HG02763 (cell line): ENCODE results near the gene ZDHHC8.

Experiments used
- ATAC-seq: cut with Tn5 transposase; IDR thresholded peaks from one replicate; pipeline ENCODE4 v1.9.1; 2021; ENCODE audit warnings: mild to moderate bottlenecking, moderate library complexity; ENCODE audit not compliant: unreplicated experiment

ZDHHC8 gene

GRCh38 chr22:20095521-20095920, 36.1 kb upstream of the ZDHHC8 start:
- ATAC-seq = no peak

- no peak for ATAC-seq
Measured at GRCh38 chr22:20096574-20097420, 34.8 kb upstream of the ZDHHC8 start.

- ATAC-seq = no peak
Measured at GRCh38 chr22:20099099-20099711, 32.4 kb upstream of the ZDHHC8 start.

GRCh38 chr22:20101638-20102037, 30.0 kb upstream of the ZDHHC8 start:
- no peak for ATAC-seq

GRCh38 chr22:20102203-20102780, 29.3 kb upstream of the ZDHHC8 start:
- ATAC-seq = no peak

- ATAC-seq = no peak
Measured at GRCh38 chr22:20105456-20106204, 26.0 kb upstream of the ZDHHC8 start.

- no peak for ATAC-seq
Measured at GRCh38 chr22:20106205-20106848, 25.3 kb upstream of the ZDHHC8 start.

GRCh38 chr22:20106849-20107237, 24.8 kb upstream of the ZDHHC8 start:
- no peak for ATAC-seq

GRCh38 chr22:20107471-20107901, 24.1 kb upstream of the ZDHHC8 start:
- ATAC-seq = no peak

GRCh38 chr22:20107951-20108756, 23.4 kb upstream of the ZDHHC8 start:
- no peak for ATAC-seq

- no peak for ATAC-seq
Measured at GRCh38 chr22:20108757-20109230, 22.8 kb upstream of the ZDHHC8 start.

- no peak for ATAC-seq
Measured at GRCh38 chr22:20109411-20110358, 21.9 kb upstream of the ZDHHC8 start.

- no peak for ATAC-seq
Measured at GRCh38 chr22:20110359-20110985, 21.1 kb upstream of the ZDHHC8 start.

- no peak for ATAC-seq
Measured at GRCh38 chr22:20111045-20111688, 20.4 kb upstream of the ZDHHC8 start.

GRCh38 chr22:20111689-20112622, 19.6 kb upstream of the ZDHHC8 start:
- ATAC-seq = no peak

GRCh38 chr22:20112623-20113511, 18.7 kb upstream of the ZDHHC8 start:
- no peak for ATAC-seq
